GM10266 (cell line): ENCODE data around the gene PTPRM.

Experiments used
- DNase-seq: peaks from one replicate; pipeline ENCODE4 v3.0.0; 2012; ENCODE audit errors: extremely low spot score
- CTCF ChIP-seq: IDR thresholded peaks from 2 replicates; pipeline ENCODE4 v1.5.1; 2012; ENCODE audit warnings: mild to moderate bottlenecking, low read depth; ENCODE audit not compliant: control insufficient read depth, insufficient read depth; ENCODE audit errors: missing control alignments

PTPRM gene

GRCh38 chr18:7668392-7668791 lies 101.3 kb downstream of the PTPRM start:
- TF ChIP-seq CTCF = no peak
- DNase-seq = no peak

- no peak for DNase-seq
- TF ChIP-seq CTCF = no peak
These were observed 102.2 kb downstream of the PTPRM start for GRCh38 chr18:7669361-7669760.

- no peak for TF ChIP-seq CTCF
- no peak for DNase-seq
These were observed 104.0 kb downstream of the PTPRM start for GRCh38 chr18:7671105-7671504.

- no peak for TF ChIP-seq CTCF
- no peak for DNase-seq
These were observed 109.2 kb downstream of the PTPRM start for GRCh38 chr18:7676253-7676873.

GRCh38 chr18:7677001-7677400 lies 109.9 kb downstream of the PTPRM start:
- no peak for TF ChIP-seq CTCF
- no peak for DNase-seq

GRCh38 chr18:7677424-7677823 lies 110.3 kb downstream of the PTPRM start:
- TF ChIP-seq CTCF = no peak
- no peak for DNase-seq

GRCh38 chr18:7678389-7678788 lies 111.3 kb downstream of the PTPRM start:
- no peak for TF ChIP-seq CTCF
- DNase-seq = no peak
